Vagina (tissue), 2 donors: ENCODE measurements around the gene LDLRAD4. TPM values are rescaled to one million over a fixed set of nuclear protein-coding genes. Genes with fewer than 3 reads are reported as not detected.

ENCODE experiments used
- DNase-seq, 2 donors: peaks; one replicate each; pipeline ENCODE4 v3.0.0-alpha.2; 2017; ENCODE audit errors: extremely low spot score in 2 of 2
- H3K27ac ChIP-seq: fragments of 200-600 bp; sonication (generic); one replicate; pipeline ENCODE4 v1.5.1; 2019
- H3K27me3 ChIP-seq: fragments of 200-600 bp; sonication (generic); one replicate; pipeline ENCODE4 v1.5.1; 2019
- H3K36me3 ChIP-seq, 2 donors: fragments of 200-600 bp; sonication (generic); one replicate each; pipeline ENCODE4 v1.5.1; 2017 to 2019
- H3K4me1 ChIP-seq: fragments of 200-600 bp; sonication (generic); one replicate; pipeline ENCODE4 v1.5.1; 2019
- H3K4me3 ChIP-seq, 2 donors: fragments of 200-600 bp; sonication (generic); 1 replicate in 1 of 2; 2 replicates in 1 of 2; pipeline ENCODE4 v1.5.1; 2016 to 2019
- H3K9me3 ChIP-seq: fragments of 200-600 bp; sonication (generic); one replicate; pipeline ENCODE4 v1.5.1; 2019
- CTCF ChIP-seq, 3 experiments: fragments of 450-650 bp in 2 of 3; fragments of 200-600 bp in 1 of 3; sonication (generic) in 1 of 3; IDR thresholded peaks; one replicate each; pipeline ENCODE4 v1.5.1; 2017 to 2019; ENCODE audit warnings: antibody characterized with exemption in 3 of 3, mild to moderate bottlenecking in 2 of 3, moderate library complexity in 2 of 3
- POLR2A ChIP-seq, 2 donors: fragments of 450-650 bp; IDR thresholded peaks; one replicate each; pipeline ENCODE4 v1.6.1; 2017; ENCODE audit warnings: antibody characterized with exemption in 2 of 2, mild to moderate bottlenecking in 2 of 2, moderate library complexity in 2 of 2
- POLR2AphosphoS5 ChIP-seq, 2 donors: sonication (generic); formaldehyde crosslinking; IDR thresholded peaks; one replicate each; pipeline ENCODE4 v1.9.0; 2017; ENCODE audit warnings: antibody characterized with exemption in 2 of 2, mild to moderate bottlenecking in 2 of 2, low read depth in 1 of 2; ENCODE audit not compliant: insufficient read depth in 1 of 2
- intact Hi-C: fragments of 100-400 bp; cut with DNase I; formaldehyde crosslinking; loops from one replicate; pipeline ENCODE4 v1.15.1; 2023
- total RNA-seq: library from RNA; depleted of rRNA; stranded (reverse); fragments of >200 nt; gene quantifications from one replicate; pipeline ENCODE4 v1.2.3, GENCODE V29; 2016

Gene LDLRAD4
- total RNA-seq, 1 donor from 2014 or later, result 24.3 TPM

- Histone ChIP-seq H3K4me1 (peaks cover 24% of the 10 kb centered on the region), H3K36me3 (no peaks in the 10 kb centered on the region), H3K9me3 (no peaks in the 10 kb centered on the region), H3K4me3 (no peak overlapping the region), H3K27ac (peak overlapping the region; percentile 3), H3K27me3 (no peaks in the 10 kb centered on the region)
- DNase-seq, result no peak
- intact Hi-C loops, result loop anchor here (10.0 kb wide), 1 partner anchor 65 kb away; no protein-coding TSS in a partner anchor
- TF ChIP-seq CTCF (IDR thresholded peaks at IDR 0.05) (no peak), POLR2A (IDR thresholded peaks at IDR 0.05) (no peak), POLR2AphosphoS5 (IDR thresholded peaks at IDR 0.05; ENCODE audit: insufficient read depth in 1 of 2, low read depth in 1 of 2) (no peak)
Observed at GRCh38 chr18:13549880-13550232, 331.3 kb downstream of the LDLRAD4 start.

DNA sequence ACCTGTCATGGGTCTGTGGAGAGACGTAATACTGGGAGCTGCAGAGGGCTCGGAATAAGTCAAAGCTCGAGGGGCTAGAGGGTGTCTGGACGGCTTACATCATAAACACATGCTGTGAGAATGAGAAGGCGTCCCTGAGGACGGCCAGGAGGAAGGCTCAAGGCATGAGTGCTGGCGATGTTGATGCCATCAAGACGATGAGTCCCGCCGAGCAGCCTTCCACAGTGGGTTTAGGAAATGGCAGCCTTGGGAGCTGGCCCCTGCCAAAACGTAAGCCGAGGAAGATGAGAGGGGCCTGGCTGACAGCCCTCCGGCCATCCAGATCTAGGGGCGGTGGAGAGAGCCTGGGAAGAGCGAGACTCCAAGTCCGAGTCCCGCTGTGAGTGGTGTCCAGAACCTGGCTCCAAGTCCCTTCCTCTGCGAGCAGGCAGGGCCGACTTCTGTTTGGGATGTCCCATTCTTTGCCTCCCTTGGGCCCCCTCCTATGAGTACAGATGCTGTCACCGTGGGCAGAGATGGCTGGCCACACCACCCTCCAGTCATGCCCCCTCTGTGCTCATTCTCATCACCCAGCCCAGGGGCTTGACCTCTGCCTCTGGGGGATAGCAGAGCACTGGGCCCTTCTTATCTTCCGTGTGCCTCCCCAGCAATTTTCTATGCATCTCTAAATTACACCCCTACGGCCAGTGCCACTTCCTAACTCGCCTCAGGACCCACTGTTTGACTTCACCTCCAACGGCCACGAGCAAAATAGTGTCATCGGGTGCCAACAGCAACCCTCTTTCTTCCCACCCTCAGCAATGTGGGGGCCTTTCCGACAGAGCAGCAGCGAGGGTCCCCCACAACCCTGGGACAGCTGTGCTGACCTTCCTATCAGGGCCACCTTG, 332.1 kb downstream of the LDLRAD4 start:
- no peak for TF ChIP-seq CTCF (IDR thresholded peaks at IDR 0.05)
- no peaks in the 10 kb centered on the region for H3K9me3 ChIP-seq
- no peaks in the 10 kb centered on the region for H3K27me3 ChIP-seq
- H3K4me1 ChIP-seq, result peaks cover 22% of the 10 kb centered on the region
- DNase-seq, result peak; percentile 84 to 85
- H3K27ac ChIP-seq, result no peak overlapping the region
- H3K4me3 ChIP-seq, result no peak overlapping the region
- intact Hi-C loops, result no loop called here
- no peaks in the 10 kb centered on the region for H3K36me3 ChIP-seq

DNA sequence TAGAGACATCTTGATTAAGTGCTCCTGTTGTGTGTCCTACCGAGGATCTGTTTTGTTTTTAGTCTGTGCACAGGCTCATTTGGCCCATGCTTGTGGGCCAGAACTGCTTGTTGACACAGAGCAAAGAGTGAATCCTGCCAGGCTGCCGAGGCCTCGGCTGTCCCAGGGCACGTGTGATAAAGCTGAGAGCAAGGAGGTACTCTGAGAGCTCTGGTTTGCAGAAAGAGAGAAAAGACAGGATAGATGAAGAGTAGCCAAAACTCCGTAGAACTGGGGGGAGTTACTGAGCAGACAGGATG, 332.7 kb downstream of the LDLRAD4 start:
- H3K27ac ChIP-seq, result no peak overlapping the region
- H3K4me3 ChIP-seq, result no peak overlapping the region
- intact Hi-C loops, result no loop called here
- no peaks in the 10 kb centered on the region for H3K36me3 ChIP-seq
- TF ChIP-seq POLR2AphosphoS5 (IDR thresholded peaks at IDR 0.05; ENCODE audit: insufficient read depth in 1 of 2, low read depth in 1 of 2), result no peak
- TF ChIP-seq POLR2A (IDR thresholded peaks at IDR 0.05), result no peak
- TF ChIP-seq CTCF (IDR thresholded peaks at IDR 0.05), result no peak
- DNase-seq, result peak in 1 of 2 donors; percentile 84
- H3K4me1 ChIP-seq, result peaks cover 25% of the 10 kb centered on the region
- H3K9me3 ChIP-seq, result no peaks in the 10 kb centered on the region
- H3K27me3 ChIP-seq, result no peaks in the 10 kb centered on the region

GRCh38 chr18:13551841-13552733, 333.5 kb downstream of the LDLRAD4 start:
- Histone ChIP-seq H3K4me3 (no peak overlapping the region), H3K4me1 (peaks cover 31% of the 10 kb centered on the region), H3K27ac (no peak overlapping the region), H3K36me3 (no peaks in the 10 kb centered on the region), H3K9me3 (no peaks in the 10 kb centered on the region), H3K27me3 (no peaks in the 10 kb centered on the region)
- TF ChIP-seq POLR2AphosphoS5 (IDR thresholded peaks at IDR 0.05; ENCODE audit: insufficient read depth in 1 of 2, low read depth in 1 of 2) (no peak), POLR2A (IDR thresholded peaks at IDR 0.05) (no peak), CTCF (IDR thresholded peaks at IDR 0.05) (no peak)
- intact Hi-C loops, result no loop called here
- DNase-seq, result peak; percentile 64 to 76
